ENCODE measurements around the gene SUSD4. TPM values are rescaled to one million over a fixed set of nuclear protein-coding genes. Genes with fewer than 3 reads are reported as not detected.

Gene SUSD4
- total RNA-seq, 1 donor from 2014 or later, result 16.7 TPM

Small RNA genes lying within 50 kb of the gene (small RNA-seq; reads per million reads assigned to genes)
- not detected for gene RNU4-57P

Other genes starting within 250 kb of the SUSD4 start
- 1.2 TPM for gene TLR5, start 220.9 kb downstream of the SUSD4 start, total RNA-seq
- gene CCDC185, start 29.2 kb upstream of the SUSD4 start, total RNA-seq, result not detected

Data from frontal cortex (tissue), 1 donor.